Thyroid gland (tissue), 4 donors: ENCODE data around the gene GOLIM4.

Source experiments
- POLR2A ChIP-seq, 2 donors: fragments of 450-650 bp; IDR thresholded peaks; one replicate each; pipeline ENCODE4 v1.6.1; 2017; ENCODE audit warnings: antibody characterized with exemption in 2 of 2, mild to moderate bottlenecking in 2 of 2, moderate library complexity in 1 of 2
- TF ChIP-seq, protein P1 (sequence below), 6 experiments: fragments of 200-600 bp in 3 of 6; fragments of 450-650 bp in 3 of 6; sonication (generic) in 3 of 6; IDR thresholded peaks; one replicate each; pipeline ENCODE4 v1.5.1; 2016 to 2019; ENCODE audit warnings: antibody characterized with exemption in 6 of 6, mild to moderate bottlenecking in 2 of 6, inconsistent platforms in 1 of 6, moderate library complexity in 1 of 6

DNA sequence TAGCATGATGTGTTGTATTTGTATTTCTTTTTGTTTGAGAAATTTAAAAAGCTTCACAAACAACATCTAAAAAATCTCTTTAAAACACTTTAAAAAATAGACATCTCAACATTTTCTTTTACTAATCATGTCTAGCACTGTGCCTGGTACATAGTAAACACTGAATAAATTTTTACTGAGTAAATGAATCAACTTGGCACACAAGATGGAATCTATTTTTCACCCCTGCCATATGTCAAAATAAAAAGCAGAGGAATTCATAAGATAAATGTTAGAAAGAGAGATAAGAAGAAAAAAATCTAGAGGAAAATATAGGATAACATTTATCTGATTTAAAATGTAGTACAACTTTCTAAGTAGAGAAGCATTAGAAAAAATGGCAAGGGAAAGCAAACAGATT, 8.6 kb upstream of the GOLIM4 start:
- TF ChIP-seq, protein P1, sequence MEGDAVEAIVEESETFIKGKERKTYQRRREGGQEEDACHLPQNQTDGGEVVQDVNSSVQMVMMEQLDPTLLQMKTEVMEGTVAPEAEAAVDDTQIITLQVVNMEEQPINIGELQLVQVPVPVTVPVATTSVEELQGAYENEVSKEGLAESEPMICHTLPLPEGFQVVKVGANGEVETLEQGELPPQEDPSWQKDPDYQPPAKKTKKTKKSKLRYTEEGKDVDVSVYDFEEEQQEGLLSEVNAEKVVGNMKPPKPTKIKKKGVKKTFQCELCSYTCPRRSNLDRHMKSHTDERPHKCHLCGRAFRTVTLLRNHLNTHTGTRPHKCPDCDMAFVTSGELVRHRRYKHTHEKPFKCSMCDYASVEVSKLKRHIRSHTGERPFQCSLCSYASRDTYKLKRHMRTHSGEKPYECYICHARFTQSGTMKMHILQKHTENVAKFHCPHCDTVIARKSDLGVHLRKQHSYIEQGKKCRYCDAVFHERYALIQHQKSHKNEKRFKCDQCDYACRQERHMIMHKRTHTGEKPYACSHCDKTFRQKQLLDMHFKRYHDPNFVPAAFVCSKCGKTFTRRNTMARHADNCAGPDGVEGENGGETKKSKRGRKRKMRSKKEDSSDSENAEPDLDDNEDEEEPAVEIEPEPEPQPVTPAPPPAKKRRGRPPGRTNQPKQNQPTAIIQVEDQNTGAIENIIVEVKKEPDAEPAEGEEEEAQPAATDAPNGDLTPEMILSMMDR (IDR thresholded peaks at IDR 0.05) = no peak
- no peak for TF ChIP-seq POLR2A (IDR thresholded peaks at IDR 0.05)
